H1 (cell line): ENCODE data around the gene PORCN. TPM values are rescaled to one million over a fixed set of nuclear protein-coding genes. Genes with fewer than 3 reads are reported as not detected.

Source experiments
- CTCF ChIA-PET: fragments of 300-600 bp; sonication (Branson Sonifier 250); formaldehyde crosslinking; loops from one replicate; lab custom pipeline; 2021; ENCODE audit not compliant: partially characterized antibody; lab: Charles Lee
- POLR2A ChIA-PET: fragments of 300-600 bp; sonication (Branson Sonifier 250); formaldehyde crosslinking; loops from one replicate; lab custom pipeline; 2021; ENCODE audit warnings: inconsistent platforms; ENCODE audit not compliant: partially characterized antibody; lab: Charles Lee
- DNase-seq, 2 experiments: peaks; one replicate each; pipeline versions ENCODE4 v3.0.0 to v3.0.0-alpha.2; 2010 to 2022; ENCODE audit warnings: low spot score in 2 of 2, low read depth in 1 of 2, mixed read lengths in 1 of 2
- FAIRE-seq: peaks from 2 replicates; lab custom pipeline; 2011; peaks lifted over from hg19 to GRCh38; lab: Jason Lieb, UNC
- H2AFZ ChIP-seq: 2 replicates; pipeline ENCODE4 v1.8.1; 2012; ENCODE audit warnings: low read length, inconsistent platforms
- H2AK5ac ChIP-seq: 2 replicates; pipeline ENCODE4 v1.6.1; 2013; ENCODE audit warnings: low read depth, low read length
- H2BK120ac ChIP-seq: replicated peaks from 2 replicates; pipeline ENCODE3; 2013; ENCODE audit warnings: low read depth, low read length, inconsistent platforms
- H2BK12ac ChIP-seq: 2 replicates; pipeline ENCODE4 v1.6.1; 2013; ENCODE audit warnings: low read depth, low read length
- H2BK15ac ChIP-seq: 2 replicates; pipeline ENCODE4 v1.6.1; 2013; ENCODE audit warnings: low read length
- H2BK20ac ChIP-seq: 2 replicates; pipeline ENCODE4 v1.6.1; 2013; ENCODE audit warnings: low read length
- H2BK5ac ChIP-seq: 2 replicates; pipeline ENCODE4 v1.6.1; 2013; ENCODE audit warnings: low read depth, low read length
- H3K14ac ChIP-seq: 2 replicates; pipeline ENCODE4 v1.6.1; 2013; ENCODE audit warnings: inconsistent platforms; ENCODE audit not compliant: insufficient read length
- H3K18ac ChIP-seq: 2 replicates; pipeline ENCODE4 v1.6.1; 2013; ENCODE audit warnings: low read length; ENCODE audit errors: extremely low read depth
- H3K23ac ChIP-seq: 2 replicates; pipeline ENCODE4 v1.6.1; 2013; ENCODE audit warnings: inconsistent platforms; ENCODE audit not compliant: insufficient read length
- H3K23me2 ChIP-seq: 2 replicates; pipeline ENCODE4 v1.6.1; 2013; ENCODE audit warnings: low read depth, low read length
- H3K27ac ChIP-seq: 2 replicates; pipeline ENCODE4 v1.6.1; 2011; ENCODE audit warnings: low read depth, low read length, inconsistent platforms
- H3K27me3 ChIP-seq, 4 experiments: replicated peaks in 1 of 4; 1 replicate in 1 of 4; 2 replicates in 3 of 4; pipeline versions ENCODE4 v1.6.1 to v1.8.1; 2011 to 2013; ENCODE audit warnings: low read length in 3 of 4, mild to moderate bottlenecking in 3 of 4, inconsistent platforms in 2 of 4, mixed read lengths in 2 of 4, moderate library complexity in 1 of 4; ENCODE audit not compliant: control insufficient read depth in 3 of 4, insufficient read depth in 3 of 4; ENCODE audit errors: extremely low read depth in 1 of 4
- H3K36me3 ChIP-seq, 4 experiments: 2 replicates each; pipeline versions ENCODE4 v1.6.1 to v1.8.1; 2011 to 2013; ENCODE audit warnings: mild to moderate bottlenecking in 4 of 4, low read length in 3 of 4, moderate library complexity in 2 of 4, control low read depth in 1 of 4, inconsistent platforms in 1 of 4; ENCODE audit not compliant: insufficient read depth in 4 of 4, control insufficient read depth in 2 of 4
- H3K4ac ChIP-seq: replicated peaks from 2 replicates; pipeline ENCODE3; 2013; ENCODE audit warnings: low read length, low read depth, mixed read lengths, inconsistent platforms; ENCODE audit not compliant: insufficient read length
- H3K4me1 ChIP-seq, 4 experiments: replicated peaks in 1 of 4; 1 replicate in 1 of 4; 2 replicates in 3 of 4; pipeline versions ENCODE4 v1.6.1 to v1.8.1; 2011 to 2013; ENCODE audit warnings: low read length in 3 of 4, inconsistent platforms in 2 of 4, mixed read lengths in 1 of 4; ENCODE audit not compliant: insufficient read depth in 4 of 4, control insufficient read depth in 3 of 4
- H3K4me2 ChIP-seq, 2 experiments: 2 replicates each; pipeline versions ENCODE4 v1.6.1 to v1.8.1; 2011 to 2013; ENCODE audit warnings: low read depth in 2 of 2, low read length in 2 of 2, control low read depth in 1 of 2, inconsistent platforms in 1 of 2, mild to moderate bottlenecking in 1 of 2; ENCODE audit not compliant: insufficient read depth in 1 of 2
- H3K4me3 ChIP-seq, 4 experiments: fragments of 200-600, 300-600 bp in 1 of 4; sonication (generic), shearing (Covaris generic), sonication (Bioruptor Twin) in 1 of 4; 2 replicates each; pipeline versions ENCODE4 v1.5.1 to v1.8.1; 2011 to 2016; ENCODE audit warnings: low read length in 4 of 4, low read depth in 3 of 4, control low read depth in 2 of 4, inconsistent platforms in 2 of 4, mild to moderate bottlenecking in 2 of 4, mixed read lengths in 1 of 4, moderate library complexity in 1 of 4; ENCODE audit not compliant: insufficient read depth in 2 of 4; ENCODE audit errors: extremely low read depth in 1 of 4
- H3K56ac ChIP-seq: replicated peaks from 2 replicates; pipeline ENCODE3; 2013; ENCODE audit warnings: low read depth, mild to moderate bottlenecking, mixed read lengths, low read length, inconsistent platforms; ENCODE audit not compliant: insufficient read length
- H3K79me1 ChIP-seq: 2 replicates; pipeline ENCODE4 v1.6.1; 2013; ENCODE audit warnings: low read depth, low read length, control low read depth
- H3K79me2 ChIP-seq, 2 experiments: 2 replicates each; pipeline versions ENCODE4 v1.6.1 to v1.8.1; 2012 to 2013; ENCODE audit warnings: low read length in 2 of 2, mild to moderate bottlenecking in 2 of 2, inconsistent platforms in 1 of 2; ENCODE audit not compliant: insufficient read depth in 2 of 2, control insufficient read depth in 1 of 2
- H3K9ac ChIP-seq, 4 experiments: replicated peaks in 1 of 4; 1 replicate in 1 of 4; 2 replicates in 3 of 4; pipeline versions ENCODE4 v1.6.1 to v1.8.1; 2011 to 2013; ENCODE audit warnings: low read depth in 3 of 4, low read length in 3 of 4, control low read depth in 2 of 4, mild to moderate bottlenecking in 2 of 4, moderate library complexity in 2 of 4, inconsistent platforms in 1 of 4; ENCODE audit errors: extremely low read depth in 1 of 4
- H3K9me3 ChIP-seq, 2 experiments: 2 replicates each; pipeline versions ENCODE4 v1.6.1 to v1.8.1; 2012 to 2013; ENCODE audit warnings: mild to moderate bottlenecking in 2 of 2, moderate library complexity in 2 of 2, control low read depth in 1 of 2, inconsistent platforms in 1 of 2, low read depth in 1 of 2, low read length in 1 of 2, mixed read lengths in 1 of 2; ENCODE audit not compliant: insufficient read depth in 2 of 2
- H4K20me1 ChIP-seq, 2 experiments: replicated peaks in 1 of 2; 2 replicates each; pipeline versions ENCODE3 to v1.8.1; 2011 to 2013; ENCODE audit warnings: inconsistent platforms in 2 of 2, low read length in 2 of 2, mild to moderate bottlenecking in 1 of 2; ENCODE audit not compliant: insufficient read depth in 2 of 2, control insufficient read depth in 1 of 2
- H4K5ac ChIP-seq: 2 replicates; pipeline ENCODE4 v1.6.1; 2013; ENCODE audit warnings: low read length, low read depth, mixed read lengths, inconsistent platforms; ENCODE audit not compliant: insufficient read length
- H4K8ac ChIP-seq: 2 replicates; pipeline ENCODE4 v1.8.0; 2013; ENCODE audit warnings: mild to moderate bottlenecking, moderate library complexity, low read length, inconsistent platforms; ENCODE audit not compliant: insufficient read depth; ENCODE audit errors: extremely low read depth
- H4K91ac ChIP-seq: replicated peaks from 2 replicates; pipeline ENCODE3; 2013; ENCODE audit warnings: low read length, mixed read lengths, inconsistent platforms; ENCODE audit not compliant: insufficient read length
- CBX5 ChIP-seq: fragments of 300-800, 300-1000 bp; sonication (generic); IDR thresholded peaks from 2 replicates; pipeline ENCODE4 v1.7.1; 2016; ENCODE audit warnings: antibody characterized with exemption, low read length, low read depth
- CHD2 ChIP-seq: IDR thresholded peaks from 2 replicates; pipeline ENCODE4 v1.6.1; 2012; ENCODE audit warnings: low read length, improper control_type of control experiment
- CREB1 ChIP-seq: IDR thresholded peaks from 2 replicates; pipeline ENCODE4 v1.6.1; 2012; ENCODE audit warnings: inconsistent platforms
- EGR1 ChIP-seq: IDR thresholded peaks from 2 replicates; pipeline ENCODE4 v1.6.1; 2011; ENCODE audit warnings: low read depth, low read length, borderline replicate concordance
- POLR2A ChIP-seq, 2 experiments: IDR thresholded peaks; 1 replicate in 1 of 2; 2 replicates in 1 of 2; pipeline ENCODE4 v1.6.1; 2011; ENCODE audit warnings: low read depth in 2 of 2, low read length in 2 of 2, mild to moderate bottlenecking in 2 of 2; ENCODE audit errors: control extremely low read depth in 1 of 2
- POLR2AphosphoS5 ChIP-seq: IDR thresholded peaks from 2 replicates; pipeline ENCODE4 v1.6.1; 2011; ENCODE audit warnings: low read depth, low read length
- SRF ChIP-seq: IDR thresholded peaks from 2 replicates; pipeline ENCODE4 v1.6.1; 2011; ENCODE audit warnings: mild to moderate bottlenecking, low read depth, low read length, moderate library complexity
- WGBS, 2 experiments: shearing (Covaris generic) in 1 of 2; methylation state at CpG; one replicate each; pipeline versions ENCODE4 v1.1.6 to v1.1.7; 2013 to 2015; ENCODE audit warnings: low lambda C conversion rate in 2 of 2, mixed read lengths in 2 of 2, inconsistent platforms in 1 of 2, low coverage in 1 of 2, missing lambda C conversion rate in 1 of 2; ENCODE audit not compliant: insufficient replicate concordance in 2 of 2, insufficient coverage in 1 of 2, insufficient read length in 1 of 2; ENCODE audit errors: extremely low coverage in 1 of 2, missing lambda C conversion rate in 1 of 2; 5-methylcytosine and 5-hydroxymethylcytosine counted together
- polyA plus RNA-seq, 7 experiments: library from polyadenylated mRNA; depleted of rRNA in 3 of 7; stranded (reverse) in 5 of 7; unstranded in 2 of 7; fragments of >200 nt in 5 of 7; fragments of 200-250 nt in 2 of 7; gene quantifications; 1 replicate in 5 of 7; 2 replicates in 1 of 7; 4 replicates in 1 of 7; pipeline versions ENCODE4 v1.2.1 to v1.2.3, GENCODE V29; 2011 to 2013; ENCODE audit warnings: missing spikeins in 2 of 7, mixed read lengths in 2 of 7
- total RNA-seq: library from RNA; stranded (reverse); fragmentation: NEBNext Ultra II Directional; extraction: Animal tissue kit (Norgen Biotek cat#: 25700); gene quantifications from 2 replicates; pipeline ENCODE4 v1.2.1, GENCODE V29; 2021

Gene PORCN
- total and polyA plus RNA-seq, 2 of the 8 experiments (the other 6 are each of a cell fraction or from before 2014, with no cell fraction given), result 14.6 to 34.1 TPM

- H3K79me2 ChIP-seq, result peaks cover 0 to 18% of the 10 kb centered on the region in 2 experiments; a peak in 2 of 4 replicates
- H3K18ac ChIP-seq, result no peak overlapping the region
- peaks cover 0 to 3% of the 10 kb centered on the region in 2 experiments for H4K20me1 ChIP-seq
- no peak overlapping the region for H3K27ac ChIP-seq
- H4K5ac ChIP-seq, result no peak overlapping the region
- H3K9ac ChIP-seq, result no peak overlapping the region
- no peaks in the 10 kb centered on the region for H3K36me3 ChIP-seq
- no peak overlapping the region for H3K23ac ChIP-seq
- H3K4ac ChIP-seq, result no peak overlapping the region
- CTCF ChIA-PET, result no interaction called here
- H3K9me3 ChIP-seq, result no peaks in the 10 kb centered on the region
- WGBS, 2 experiments, result 100% methylated on average over 4 of the region's 9 CpGs; no CpG with 5 or more reads in 1 of the 2 experiments
- H3K4me3 ChIP-seq, result no peak overlapping the region
- no peak overlapping the region for H4K8ac ChIP-seq
- H3K14ac ChIP-seq, result no peak overlapping the region
- no peak overlapping the region for H2BK15ac ChIP-seq
- DNase-seq (no peak), FAIRE-seq (no peak)
- no peak overlapping the region for H2BK5ac ChIP-seq
- no peak overlapping the region for H3K56ac ChIP-seq
- H3K27me3 ChIP-seq, result no peaks in the 10 kb centered on the region
- 0 out of 2 replicates have a peak overlapping the region, but pooled peaks have one; percentile 39 for H2BK12ac ChIP-seq
- H2BK120ac ChIP-seq, result no peak overlapping the region
- 0 out of 4 replicates have a peak overlapping the region, but pooled peaks of 1 of the 2 experiments have one; percentile 9 for H3K4me2 ChIP-seq
- H2BK20ac ChIP-seq, result no peak overlapping the region
- TF ChIP-seq POLR2AphosphoS5 (no peak), POLR2A (IDR thresholded peaks at IDR 0.05; ENCODE audit: control extremely low read depth in 1 of 2, low read depth in 2 of 2, low read length in 2 of 2) (no peak), SRF (no peak), CREB1 (no peak), CHD2 (no peak), CBX5 (no peak), EGR1 (no peak)
- H2AFZ ChIP-seq, result no peak overlapping the region
- POLR2A ChIA-PET, result interaction anchor here (1.4 kb wide), 1 partner anchor 36 kb away, joined by 3 read pairs; no protein-coding TSS in a partner anchor
- H3K4me1 ChIP-seq, result peaks cover 10 to 20% (median 13%) of the 10 kb centered on the region in 4 experiments
- H3K23me2 ChIP-seq, result peaks cover 3% of the 10 kb centered on the region; the same call in 1 of the 2 replicates
- H4K91ac ChIP-seq, result no peak overlapping the region
- H3K79me1 ChIP-seq, result no peaks in the 10 kb centered on the region
- H2AK5ac ChIP-seq, result no peak overlapping the region
Observed at GRCh38 chrX:48472225-48472624, 36.6 kb upstream of the PORCN start.
